Measurements from ENCODE around the gene PCDHGA10. TPM values are rescaled to one million over a fixed set of nuclear protein-coding genes. Genes with fewer than 3 reads are reported as not detected.
A peak's percentile ranks its signal among the peaks of the same experiment; 100 is the strongest.
"Not testable (repeated sequence)": the region's sequence is repeated elsewhere in the genome, so short reads cannot be mapped to it uniquely, and the experiment has no call there.

PCDHGA10 gene
- total RNA-seq, 2 experiments from 2014 or later, result not detected

- CTCF ChIA-PET, result interaction anchor here (0.9 kb wide), 1 partner anchor 12 kb away, joined by 3 read pairs; no protein-coding TSS in a partner anchor
- H3K9me3 Mint-ChIP-seq (ENCODE audit: low read depth), result peaks cover 7% of the 10 kb centered on the region
- no peak for DNase-seq
- H3K4me3 Mint-ChIP-seq, result no peak overlapping the region
- H3K36me3 Mint-ChIP-seq, result peaks cover 2% of the 10 kb centered on the region
- H3K27me3 Mint-ChIP-seq, result peaks cover 59% of the 10 kb centered on the region
- no peak for ATAC-seq
- H3K27ac Mint-ChIP-seq, result peak overlapping the region; percentile 28
- no peaks in the 10 kb centered on the region for H3K4me1 Mint-ChIP-seq
Measured at GRCh38 chr5:141383345-141383744, 29.4 kb upstream of the PCDHGA10 start.

- DNase-seq (no peak), ATAC-seq (no peak)
- Mint-ChIP-seq H3K9me3 (ENCODE audit: low read depth) (peaks cover 9% of the 10 kb centered on the region), H3K36me3 (peaks cover 5% of the 10 kb centered on the region), H3K4me3 (no peak overlapping the region), H3K27me3 (peaks cover 58% of the 10 kb centered on the region), H3K4me1 (no peaks in the 10 kb centered on the region), H3K27ac (no peak overlapping the region)
- CTCF ChIA-PET, result no interaction called here
Measured at GRCh38 chr5:141384471-141385267, 28.1 kb upstream of the PCDHGA10 start.

- H3K36me3 Mint-ChIP-seq, ATAC-seq, H3K4me1 Mint-ChIP-seq, H3K27ac Mint-ChIP-seq, H3K4me3 Mint-ChIP-seq, DNase-seq: not testable (repeated sequence)
- Mint-ChIP-seq H3K27me3 (peaks cover 56% of the 10 kb centered on the region), H3K9me3 (ENCODE audit: low read depth) (peaks cover 18% of the 10 kb centered on the region)
- CTCF ChIA-PET, result interaction anchor here (1.5 kb wide), 1 partner anchor 42 kb away, joined by 3 read pairs; the partner anchor contains the start of gene PCDHGA12
Measured at GRCh38 chr5:141387557-141388311, 25.1 kb upstream of the PCDHGA10 start, which contains the start of gene PCDHGB4. PCDHGB4 (plus strand) TSS chr5:141387698; CDS start chr5:141387885, 187 bp downstream.

GRCh38 chr5:141388661-141389060 lies 24.1 kb upstream of the PCDHGA10 start:
- ATAC-seq, result no peak
- peaks cover 48% of the 10 kb centered on the region for H3K27me3 Mint-ChIP-seq

GRCh38 chr5:141389153-141390042 lies 23.4 kb upstream of the PCDHGA10 start:
- peaks cover 18% of the 10 kb centered on the region for H3K9me3 Mint-ChIP-seq (ENCODE audit: low read depth)
- H3K36me3 Mint-ChIP-seq, result peaks cover 4% of the 10 kb centered on the region
- CTCF ChIA-PET, result no interaction called here
- DNase-seq (no peak), ATAC-seq (no peak)
- H3K4me1 Mint-ChIP-seq, result no peaks in the 10 kb centered on the region
- peaks cover 50% of the 10 kb centered on the region for H3K27me3 Mint-ChIP-seq
- no peak overlapping the region for H3K27ac Mint-ChIP-seq
- no peak overlapping the region for H3K4me3 Mint-ChIP-seq

More at GRCh38 chr5:141388661-141389060, 24.1 kb upstream of the PCDHGA10 start:
- H3K27ac Mint-ChIP-seq, result no peak overlapping the region
- H3K4me1 Mint-ChIP-seq, result no peaks in the 10 kb centered on the region
- no peak overlapping the region for H3K4me3 Mint-ChIP-seq
- peaks cover 4% of the 10 kb centered on the region for H3K36me3 Mint-ChIP-seq
- no peak for DNase-seq
- CTCF ChIA-PET, result interaction anchor here (1.5 kb wide), 1 partner anchor 41 kb away, joined by 3 read pairs; the partner anchor contains the start of gene PCDHGA12
- peaks cover 18% of the 10 kb centered on the region for H3K9me3 Mint-ChIP-seq (ENCODE audit: low read depth)

GRCh38 chr5:141392429-141393198 lies 20.2 kb upstream of the PCDHGA10 start, which contains the start of gene PCDHGA8:
PCDHGA8 (plus strand) TSS chr5:141392633; CDS start chr5:141392814, 181 bp downstream.
- peaks cover 15% of the 10 kb centered on the region for H3K9me3 Mint-ChIP-seq (ENCODE audit: low read depth)
- no peak within 1 kb of the TSS for H3K4me3 Mint-ChIP-seq
- H3K4me1 Mint-ChIP-seq, result no peaks in the 10 kb centered on the region
- H3K27me3 Mint-ChIP-seq, result peaks cover 40% of the 10 kb centered on the region
- ATAC-seq (no peak), DNase-seq (no peak)
- CTCF ChIA-PET, result interaction anchor here (1.0 to 1.3 kb wide), 2 partner anchors 28 to 120 kb away, joined by 3 read pairs; partner anchors contain the start of gene PCDHGA11
- H3K27ac Mint-ChIP-seq, result no peak within 1 kb of the TSS
- peaks cover 7% of the 10 kb centered on the region for H3K36me3 Mint-ChIP-seq

GRCh38 chr5:141393267-141393666 lies 19.5 kb upstream of the PCDHGA10 start:
- DNase-seq (no peak), ATAC-seq (no peak)
- Mint-ChIP-seq H3K27me3 (peaks cover 41% of the 10 kb centered on the region), H3K27ac (no peak overlapping the region), H3K4me1 (no peaks in the 10 kb centered on the region), H3K9me3 (ENCODE audit: low read depth) (peaks cover 15% of the 10 kb centered on the region), H3K36me3 (peaks cover 7% of the 10 kb centered on the region), H3K4me3 (no peak overlapping the region)
- CTCF ChIA-PET, result interaction anchor here (1.0 to 1.3 kb wide), 2 partner anchors 28 to 120 kb away, joined by 3 read pairs; partner anchors contain the start of gene PCDHGA11

- H3K27me3 Mint-ChIP-seq, result peaks cover 45% of the 10 kb centered on the region
- not testable (repeated sequence) for H3K27ac Mint-ChIP-seq; H3K4me3 Mint-ChIP-seq; DNase-seq; H3K36me3 Mint-ChIP-seq; H3K9me3 Mint-ChIP-seq (ENCODE audit: low read depth); H3K4me1 Mint-ChIP-seq; ATAC-seq
- CTCF ChIA-PET, result interaction anchor here (1.0 kb wide), 1 partner anchor 11 kb away, joined by 3 read pairs; no protein-coding TSS in a partner anchor
Measured at GRCh38 chr5:141394401-141395187, 18.2 kb upstream of the PCDHGA10 start.

GRCh38 chr5:141397756-141398551 lies 14.8 kb upstream of the PCDHGA10 start, which contains the start of gene PCDHGB5:
PCDHGB5 (plus strand) TSS chr5:141397947; CDS start chr5:141398128, 181 bp downstream.
- H3K36me3 Mint-ChIP-seq; H3K9me3 Mint-ChIP-seq (ENCODE audit: low read depth); ATAC-seq; H3K4me1 Mint-ChIP-seq; H3K4me3 Mint-ChIP-seq; H3K27ac Mint-ChIP-seq: not testable (repeated sequence)
- CTCF ChIA-PET, result interaction anchor here (0.6 to 2.9 kb wide), 11 partner anchors 8 to 828 kb away, joined by 3 to 7 read pairs (median 4); partner anchors contain the start of genes PCDHGA10, PCDHGA11, PCDHGA12 and PCDHGA3
- peak; percentile 52 for DNase-seq
- peaks cover 48% of the 10 kb centered on the region for H3K27me3 Mint-ChIP-seq

- H3K36me3 Mint-ChIP-seq, result peaks cover 7% of the 10 kb centered on the region
- peaks cover 5% of the 10 kb centered on the region for H3K9me3 Mint-ChIP-seq (ENCODE audit: low read depth)
- H3K4me3 Mint-ChIP-seq, result no peak overlapping the region
- ATAC-seq, result no peak
- no peak overlapping the region for H3K27ac Mint-ChIP-seq
- no peak for DNase-seq
- CTCF ChIA-PET, result interaction anchor here (0.6 to 1.8 kb wide), 3 partner anchors 7 to 828 kb away, joined by 3 to 5 read pairs (median 5); partner anchors contain the start of gene PCDHGA12
- H3K4me1 Mint-ChIP-seq, result no peaks in the 10 kb centered on the region
- H3K27me3 Mint-ChIP-seq, result peaks cover 55% of the 10 kb centered on the region
Measured at GRCh38 chr5:141398608-141399007, 14.2 kb upstream of the PCDHGA10 start.

All from activated CD8-positive, alpha-beta memory T cell treated with anti-CD3 and anti-CD28 coated beads, Interleukin-2, amount 10 ng/mL, durations not matched to agents 7 days and 5 days (primary cell).